Transverse colon (tissue), 4 donors: ENCODE data around the gene MAP4K4. TPM values are rescaled to one million over a fixed set of nuclear protein-coding genes. Genes with fewer than 3 reads are reported as not detected.

Experiments
- DNase-seq: peaks from one replicate; pipeline ENCODE4 v3.0.0-alpha.2; 2019
- H3K27ac ChIP-seq, 4 donors: fragments of 200-600 bp; sonication (generic); 2 replicates each; pipeline ENCODE4 v1.5.1; 2016 to 2018; ENCODE audit warnings: inconsistent platforms in 4 of 4
- H3K27me3 ChIP-seq: fragments of 200-600 bp; sonication (generic); 2 replicates; pipeline ENCODE4 v1.5.1; 2017; ENCODE audit warnings: inconsistent platforms
- H3K36me3 ChIP-seq, 4 donors: fragments of 200-600 bp; sonication (generic); 2 replicates each; pipeline ENCODE4 v1.5.1; 2017 to 2019; ENCODE audit warnings: inconsistent platforms in 4 of 4
- H3K4me1 ChIP-seq, 4 donors: fragments of 200-600 bp; sonication (generic); 2 replicates each; pipeline ENCODE4 v1.5.1; 2017 to 2020; ENCODE audit warnings: inconsistent platforms in 4 of 4
- H3K4me3 ChIP-seq, 4 donors: fragments of 200-600 bp; sonication (generic); 1 replicate in 1 of 4; 2 replicates in 3 of 4; pipeline versions ENCODE4 v1.5.1 to v1.6.1; 2017 to 2019; ENCODE audit warnings: inconsistent platforms in 4 of 4
- H3K9me3 ChIP-seq, 2 donors: fragments of 200-600 bp; sonication (generic); 2 replicates each; pipeline ENCODE4 v1.5.1; 2017 to 2019; ENCODE audit warnings: inconsistent platforms in 2 of 2
- EP300 ChIP-seq: sonication (generic); formaldehyde crosslinking; IDR thresholded peaks from one replicate; pipeline ENCODE4 v1.6.1; 2017; ENCODE audit warnings: antibody characterized with exemption, low read depth
- POLR2A ChIP-seq: fragments of 450-650 bp; IDR thresholded peaks from one replicate; pipeline ENCODE4 v1.6.1; 2016; ENCODE audit warnings: antibody characterized with exemption, mild to moderate bottlenecking, moderate library complexity
- POLR2AphosphoS5 ChIP-seq, 3 donors: sonication (generic); formaldehyde crosslinking; IDR thresholded peaks; one replicate each; pipeline ENCODE4 v1.6.1; 2016; ENCODE audit warnings: antibody characterized with exemption in 3 of 3
- WGBS, 2 donors: methylation state at CpG; one replicate each; pipeline ENCODE4 v1.1.5; 2018; ENCODE audit warnings: low coverage in 1 of 2; 5-methylcytosine and 5-hydroxymethylcytosine counted together
- in situ Hi-C, 4 donors: fragments of 200-750 bp; cut with MboI; loops; one replicate each; pipeline versions ENCODE4 v1.15.0 to v1.15.1; 2017; ENCODE audit warnings: low sequenced_read_pairs in 3 of 4, low pct_ligation_motif_present in 1 of 4, low pct_unique_long_range_greater_than_20kb in 1 of 4
- intact Hi-C: fragments of 100-400 bp; cut with DNase I; formaldehyde crosslinking; loops from one replicate; pipeline ENCODE4 v1.15.1; 2023; ENCODE audit warnings: low total_unique reads
- total RNA-seq, 4 donors: library from RNA; depleted of rRNA; stranded (reverse); fragments of >200 nt; gene quantifications; one replicate each; pipeline ENCODE4 v1.1.0, GENCODE V29; 2016
- TF ChIP-seq, protein P1 (sequence below), 5 experiments: fragments of 200-600 bp in 3 of 5; fragments of 450-650 bp in 2 of 5; sonication (generic) in 3 of 5; IDR thresholded peaks; 1 replicate in 2 of 5; 2 replicates in 3 of 5; pipeline ENCODE4 v1.5.1; 2016 to 2017; ENCODE audit warnings: antibody characterized with exemption in 5 of 5, inconsistent platforms in 3 of 5, mild to moderate bottlenecking in 2 of 5, moderate library complexity in 1 of 5

MAP4K4 gene
- total RNA-seq, 4 donors from 2014 or later: 20.3 to 42.3 (median 29.6) TPM

DNA sequence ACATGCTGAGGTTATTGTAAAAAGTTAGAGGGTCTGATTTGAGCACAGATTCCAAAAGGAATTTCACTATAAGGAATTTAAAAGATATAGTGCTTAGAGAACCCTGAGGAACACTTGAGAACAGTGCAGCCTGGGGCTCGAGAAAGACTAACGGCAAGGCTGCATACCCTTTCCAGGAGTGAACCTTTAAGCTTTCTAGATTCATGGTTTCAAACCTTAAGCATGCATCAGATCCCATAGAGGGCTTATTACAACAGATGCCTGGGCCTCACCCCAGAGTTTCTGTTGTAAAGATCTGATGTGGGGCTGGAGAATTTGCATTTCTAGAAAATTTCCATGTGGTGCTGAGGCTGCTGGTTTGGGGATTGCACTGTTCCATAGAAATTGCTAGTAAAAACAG, 203.7 kb downstream of the MAP4K4 start:
- Histone ChIP-seq H3K27me3 (no peaks in the 10 kb centered on the region), H3K36me3 (no peaks in the 10 kb centered on the region), H3K9me3 (no peaks in the 10 kb centered on the region), H3K27ac (no peak overlapping the region), H3K4me3 (no peak overlapping the region), H3K4me1 (no peaks in the 10 kb centered on the region)
- intact Hi-C loops: no loop called here
- TF ChIP-seq, protein P1, sequence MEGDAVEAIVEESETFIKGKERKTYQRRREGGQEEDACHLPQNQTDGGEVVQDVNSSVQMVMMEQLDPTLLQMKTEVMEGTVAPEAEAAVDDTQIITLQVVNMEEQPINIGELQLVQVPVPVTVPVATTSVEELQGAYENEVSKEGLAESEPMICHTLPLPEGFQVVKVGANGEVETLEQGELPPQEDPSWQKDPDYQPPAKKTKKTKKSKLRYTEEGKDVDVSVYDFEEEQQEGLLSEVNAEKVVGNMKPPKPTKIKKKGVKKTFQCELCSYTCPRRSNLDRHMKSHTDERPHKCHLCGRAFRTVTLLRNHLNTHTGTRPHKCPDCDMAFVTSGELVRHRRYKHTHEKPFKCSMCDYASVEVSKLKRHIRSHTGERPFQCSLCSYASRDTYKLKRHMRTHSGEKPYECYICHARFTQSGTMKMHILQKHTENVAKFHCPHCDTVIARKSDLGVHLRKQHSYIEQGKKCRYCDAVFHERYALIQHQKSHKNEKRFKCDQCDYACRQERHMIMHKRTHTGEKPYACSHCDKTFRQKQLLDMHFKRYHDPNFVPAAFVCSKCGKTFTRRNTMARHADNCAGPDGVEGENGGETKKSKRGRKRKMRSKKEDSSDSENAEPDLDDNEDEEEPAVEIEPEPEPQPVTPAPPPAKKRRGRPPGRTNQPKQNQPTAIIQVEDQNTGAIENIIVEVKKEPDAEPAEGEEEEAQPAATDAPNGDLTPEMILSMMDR (IDR thresholded peaks at IDR 0.05): no peak
- no peak for TF ChIP-seq POLR2AphosphoS5 (IDR thresholded peaks at IDR 0.05)
- in situ Hi-C loops: no loop called here
- DNase-seq: no peak
- 91% methylated on average over 2 of the region's 2 CpGs; no CpG with 5 or more reads in 1 of the 2 donors for WGBS, 2 donors

DNA sequence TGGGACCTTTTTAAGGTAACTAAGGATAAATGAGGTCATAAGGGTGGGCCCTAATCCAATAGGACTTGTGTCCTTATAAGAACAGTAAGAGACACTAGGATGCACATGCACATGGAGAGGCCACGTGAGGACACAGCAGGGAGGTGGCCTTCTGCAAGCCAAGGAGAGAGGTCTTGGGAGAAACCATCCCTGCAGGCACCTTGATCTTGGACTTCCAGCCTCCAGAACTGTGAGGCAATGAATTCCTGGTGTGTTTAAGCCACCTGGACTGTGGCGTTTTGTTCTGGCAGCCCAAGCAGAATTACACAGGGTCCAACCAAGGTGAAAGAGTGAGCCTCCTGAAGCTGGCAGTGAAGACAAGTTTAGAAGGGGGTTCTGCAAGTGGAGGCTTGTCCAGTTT, 204.7 kb downstream of the MAP4K4 start:
- no peaks in the 10 kb centered on the region for H3K27me3 ChIP-seq
- in situ Hi-C loops: no loop called here
- no peaks in the 10 kb centered on the region for H3K4me1 ChIP-seq
- DNase-seq: no peak
- 100% methylated on average over 2 of the region's 2 CpGs; no CpG with 5 or more reads in 1 of the 2 donors for WGBS, 2 donors
- no peak overlapping the region for H3K4me3 ChIP-seq
- TF ChIP-seq POLR2A: no peak
- TF ChIP-seq, protein P1 (IDR thresholded peaks at IDR 0.05): no peak
- TF ChIP-seq POLR2AphosphoS5 (IDR thresholded peaks at IDR 0.05): no peak
- TF ChIP-seq EP300: no peak
- no peaks in the 10 kb centered on the region for H3K9me3 ChIP-seq
- H3K27ac ChIP-seq: no peak overlapping the region
- intact Hi-C loops: no loop called here
- no peaks in the 10 kb centered on the region for H3K36me3 ChIP-seq

DNA sequence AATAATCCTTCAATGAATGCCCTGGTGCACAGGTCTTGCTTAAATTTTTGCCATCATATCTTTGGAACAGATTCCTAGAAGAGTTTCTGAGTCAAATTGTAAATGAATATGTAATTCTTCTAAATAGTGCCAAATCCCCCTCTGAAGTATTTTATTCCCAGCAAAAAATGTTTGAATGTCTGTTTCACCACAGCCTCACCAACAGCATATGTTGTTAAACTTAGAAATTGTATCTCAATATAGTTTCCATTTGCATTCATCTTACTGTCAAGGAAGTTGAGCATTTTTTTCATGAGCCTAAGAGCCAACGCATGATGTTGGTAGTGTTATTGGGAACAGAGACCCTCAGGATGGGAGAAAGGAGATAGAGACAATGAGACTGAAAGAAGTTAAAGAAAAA, 207.4 kb downstream of the MAP4K4 start:
- WGBS, 2 donors: 95 to 100% methylated on average over 1 of the region's 1 CpG
- Histone ChIP-seq H3K36me3 (no peaks in the 10 kb centered on the region), H3K4me3 (no peak overlapping the region), H3K27me3 (no peaks in the 10 kb centered on the region), H3K27ac (no peak overlapping the region), H3K4me1 (no peaks in the 10 kb centered on the region), H3K9me3 (peaks cover 7 to 9% of the 10 kb centered on the region in 2 donors)
- no peak for TF ChIP-seq EP300
- TF ChIP-seq POLR2AphosphoS5 (IDR thresholded peaks at IDR 0.05): no peak
- TF ChIP-seq, protein P1 (IDR thresholded peaks at IDR 0.05): no peak
- no peak for TF ChIP-seq POLR2A
- intact Hi-C loops (no loop called here), in situ Hi-C loops (no loop called here)
- no peak for DNase-seq

DNA sequence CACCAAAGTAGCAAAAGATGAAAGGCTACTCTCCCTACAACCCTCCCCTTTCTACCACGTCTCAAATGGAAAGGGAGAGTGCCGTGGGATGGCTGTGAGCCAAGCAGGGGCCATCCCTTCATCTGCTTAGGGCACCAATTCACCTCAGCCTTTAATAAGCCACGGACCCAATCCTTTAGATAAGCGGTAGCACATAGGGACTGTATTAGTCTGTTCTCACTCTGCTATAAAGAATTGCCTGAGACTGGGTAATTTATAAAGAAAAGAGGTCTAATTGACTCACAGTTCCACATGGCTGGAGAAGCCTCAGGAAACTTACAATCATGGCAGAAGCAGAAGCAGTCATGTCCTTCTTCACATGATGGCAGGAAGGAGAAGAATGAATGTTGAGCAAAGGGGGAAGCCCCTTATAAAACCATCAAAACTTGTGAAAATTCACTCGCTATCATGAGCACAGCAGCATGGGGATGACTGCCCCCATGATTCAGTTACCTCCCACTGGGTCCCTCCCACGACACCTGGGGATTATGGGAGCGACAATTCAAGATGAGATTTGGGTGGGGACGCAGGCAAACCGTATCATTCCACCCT, 208.3 kb downstream of the MAP4K4 start:
- WGBS, 2 donors: 76 to 84% methylated on average over 4 to 9 of the region's 9 CpGs

More for the DNA sequence above, 208.3 kb downstream of the MAP4K4 start:
- no peak overlapping the region for H3K27ac ChIP-seq
- intact Hi-C loops (no loop called here), in situ Hi-C loops (no loop called here)
- H3K36me3 ChIP-seq: no peaks in the 10 kb centered on the region
- no peaks in the 10 kb centered on the region for H3K4me1 ChIP-seq
- peaks cover 12 to 18% of the 10 kb centered on the region in 2 donors for H3K9me3 ChIP-seq
- H3K4me3 ChIP-seq: no peak overlapping the region
- no peak for DNase-seq
- no peaks in the 10 kb centered on the region for H3K27me3 ChIP-seq
- TF ChIP-seq, protein P1 (IDR thresholded peaks at IDR 0.05): no peak
- TF ChIP-seq EP300 (no peak), POLR2A (no peak), POLR2AphosphoS5 (IDR thresholded peaks at IDR 0.05) (no peak)
